Measurements from ENCODE around the gene KCNIP1.

KCNIP1 gene

GRCh38 chr5:170559296-170559695, 55.5 kb downstream of the KCNIP1 start:
- no peak for DNase-seq (ENCODE audit: insufficient read length, low spot score)
- FAIRE-seq, result no peak

DNA sequence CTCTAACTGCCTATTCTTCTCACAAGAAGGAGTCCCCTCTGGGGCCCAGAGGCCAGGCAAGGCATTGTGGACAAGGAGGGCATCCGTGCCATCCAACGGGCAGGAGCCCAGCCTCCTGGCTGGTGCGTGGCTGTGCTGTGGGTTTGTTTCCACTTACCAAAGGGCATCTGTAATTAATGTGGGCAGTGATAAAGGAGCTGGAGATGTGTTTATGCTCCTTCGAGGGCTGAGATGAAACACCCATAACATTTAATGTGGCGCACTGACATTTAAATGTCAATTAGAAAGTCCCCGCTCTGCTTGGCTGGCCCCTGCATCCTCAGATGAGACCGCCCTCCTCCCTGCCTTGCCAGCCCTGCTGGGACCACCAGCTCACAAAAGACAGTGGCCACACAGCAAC, 57.1 kb downstream of the KCNIP1 start:
- no peak for FAIRE-seq
- DNase-seq (ENCODE audit: insufficient read length, low spot score), result no peak

DNA sequence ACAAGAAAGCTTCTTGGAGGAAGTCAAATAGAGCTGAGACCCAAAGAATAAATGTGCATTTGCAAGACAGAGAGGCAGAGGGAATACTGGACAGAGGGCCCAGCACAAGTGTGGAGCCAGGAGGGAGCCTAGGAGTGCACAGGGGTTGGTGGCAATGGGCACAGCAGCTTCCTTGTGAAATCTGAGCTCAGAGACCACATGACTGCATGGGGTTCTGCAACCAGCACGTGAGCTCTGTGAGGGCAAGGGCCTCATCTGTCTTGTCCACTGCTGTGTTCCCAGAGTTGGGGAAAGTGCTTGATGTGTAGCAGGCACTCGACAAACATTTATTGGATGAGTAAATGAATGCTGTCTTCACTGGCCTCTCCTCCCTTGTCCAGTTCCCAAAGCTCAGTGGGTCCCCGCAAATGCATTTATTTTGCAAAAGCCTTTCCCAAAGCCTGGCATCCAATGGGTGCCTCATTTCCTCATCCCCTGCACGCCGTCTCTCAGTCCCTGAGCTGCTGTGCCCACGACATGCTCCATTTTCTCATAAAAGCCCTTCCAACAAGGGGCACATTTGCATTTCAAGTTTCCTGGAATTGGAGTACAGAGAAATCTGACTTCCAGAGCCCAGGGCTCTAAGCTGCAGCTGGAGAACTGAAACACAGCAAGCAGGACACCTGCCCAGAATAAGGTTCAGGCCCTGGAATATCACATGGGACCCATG, 58.5 kb downstream of the KCNIP1 start:
- DNase-seq (ENCODE audit: insufficient read length, low spot score) (no peak), FAIRE-seq (no peak)

- no peak for FAIRE-seq
- DNase-seq (ENCODE audit: insufficient read length, low spot score), result no peak
Measured at GRCh38 chr5:170562875-170563228, 59.0 kb downstream of the KCNIP1 start.

DNA sequence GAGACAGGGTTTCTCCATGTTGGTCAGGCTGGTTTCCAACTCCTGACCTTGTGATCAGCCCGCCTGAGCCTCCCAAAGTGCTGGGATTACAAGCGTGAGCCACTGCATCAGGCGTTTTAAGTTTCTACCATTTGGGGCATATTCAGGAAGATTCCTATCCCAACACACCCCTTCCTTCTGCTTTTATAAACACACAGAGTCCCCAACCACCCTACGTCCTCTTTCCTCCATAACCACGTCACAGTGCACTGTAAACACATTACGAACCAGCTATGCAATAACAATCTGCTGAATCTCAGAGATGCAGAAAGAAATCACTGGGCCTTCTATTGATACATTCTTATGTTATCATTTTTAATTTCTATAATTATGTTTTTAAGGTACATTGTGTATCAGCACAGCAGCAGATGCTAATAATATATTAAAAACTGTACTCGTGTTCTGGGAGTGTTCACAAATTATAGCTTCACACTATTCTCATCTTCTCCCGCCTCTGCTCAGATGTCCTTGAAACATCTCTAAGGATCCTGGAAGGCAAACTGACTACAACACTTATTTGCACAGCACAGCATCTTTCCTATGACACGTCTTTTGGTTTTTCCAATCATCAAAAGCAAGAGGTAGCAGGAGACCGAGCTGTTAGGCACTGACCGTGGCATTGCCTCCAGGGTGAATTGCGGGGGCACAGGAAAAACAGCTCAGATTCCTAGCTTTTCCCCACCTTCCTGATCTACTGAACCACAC, 60.2 kb downstream of the KCNIP1 start:
- no peak for FAIRE-seq

DNA sequence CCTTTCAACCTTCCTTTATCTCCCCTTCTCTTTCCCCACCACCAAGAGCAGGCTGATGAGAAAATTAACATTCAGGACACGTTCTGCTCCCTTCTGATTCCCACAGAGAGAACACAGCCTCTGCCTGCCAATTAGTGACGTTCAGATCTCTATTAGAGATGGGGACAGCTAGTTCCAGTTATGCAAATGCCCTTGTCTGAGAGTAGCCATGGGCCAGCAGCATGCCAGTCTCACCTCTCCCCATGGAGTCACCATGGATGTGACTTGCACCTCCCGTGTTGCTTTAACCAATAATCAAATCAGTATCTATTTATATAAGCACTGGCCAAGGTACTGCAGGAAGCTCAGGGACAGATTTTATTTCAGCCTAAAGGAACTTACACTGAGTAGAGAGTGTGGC, 61.3 kb downstream of the KCNIP1 start:
- FAIRE-seq (no peak), DNase-seq (ENCODE audit: insufficient read length, low spot score) (no peak)

More for the DNA sequence above, 60.2 kb downstream of the KCNIP1 start:
- DNase-seq (ENCODE audit: insufficient read length, low spot score), result no peak

GRCh38 chr5:170569101-170569500, 65.3 kb downstream of the KCNIP1 start:
- FAIRE-seq (no peak), DNase-seq (ENCODE audit: insufficient read length, low spot score) (no peak)

GRCh38 chr5:170570476-170570875, 66.7 kb downstream of the KCNIP1 start:
- no peak for FAIRE-seq
- no peak for DNase-seq (ENCODE audit: insufficient read length, low spot score)

GRCh38 chr5:170571281-170571731, 67.5 kb downstream of the KCNIP1 start:
- DNase-seq (ENCODE audit: insufficient read length, low spot score) (peak; percentile 86), FAIRE-seq (peak; percentile 76)

GRCh38 chr5:170571875-170572852, 68.3 kb downstream of the KCNIP1 start:
- FAIRE-seq, result no peak

GRCh38 chr5:170573114-170573513, 69.3 kb downstream of the KCNIP1 start:
- FAIRE-seq (no peak), DNase-seq (ENCODE audit: insufficient read length, low spot score) (no peak)

More at GRCh38 chr5:170571875-170572852, 68.3 kb downstream of the KCNIP1 start:
- no peak for DNase-seq (ENCODE audit: insufficient read length, low spot score)

DNA sequence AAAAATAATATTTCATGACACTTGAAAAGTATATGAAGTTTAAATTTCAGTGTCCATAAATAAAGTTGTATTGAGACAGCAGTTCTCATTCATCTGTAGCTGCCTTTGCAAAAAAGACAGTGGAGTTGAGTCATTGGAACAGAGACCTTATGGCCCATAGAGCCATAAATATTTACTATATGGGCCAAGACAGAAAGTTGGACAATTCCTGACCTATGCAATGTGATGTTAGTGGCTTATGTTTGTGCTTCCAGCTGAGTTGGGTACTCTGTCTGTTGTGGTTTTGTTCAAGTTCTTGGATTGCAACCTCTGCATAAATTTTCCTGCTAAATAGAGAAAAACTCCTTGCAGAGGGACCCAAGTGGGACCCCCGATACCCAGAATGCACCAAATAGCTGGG, 69.8 kb downstream of the KCNIP1 start:
- DNase-seq (ENCODE audit: insufficient read length, low spot score) (no peak), FAIRE-seq (no peak)

DNA sequence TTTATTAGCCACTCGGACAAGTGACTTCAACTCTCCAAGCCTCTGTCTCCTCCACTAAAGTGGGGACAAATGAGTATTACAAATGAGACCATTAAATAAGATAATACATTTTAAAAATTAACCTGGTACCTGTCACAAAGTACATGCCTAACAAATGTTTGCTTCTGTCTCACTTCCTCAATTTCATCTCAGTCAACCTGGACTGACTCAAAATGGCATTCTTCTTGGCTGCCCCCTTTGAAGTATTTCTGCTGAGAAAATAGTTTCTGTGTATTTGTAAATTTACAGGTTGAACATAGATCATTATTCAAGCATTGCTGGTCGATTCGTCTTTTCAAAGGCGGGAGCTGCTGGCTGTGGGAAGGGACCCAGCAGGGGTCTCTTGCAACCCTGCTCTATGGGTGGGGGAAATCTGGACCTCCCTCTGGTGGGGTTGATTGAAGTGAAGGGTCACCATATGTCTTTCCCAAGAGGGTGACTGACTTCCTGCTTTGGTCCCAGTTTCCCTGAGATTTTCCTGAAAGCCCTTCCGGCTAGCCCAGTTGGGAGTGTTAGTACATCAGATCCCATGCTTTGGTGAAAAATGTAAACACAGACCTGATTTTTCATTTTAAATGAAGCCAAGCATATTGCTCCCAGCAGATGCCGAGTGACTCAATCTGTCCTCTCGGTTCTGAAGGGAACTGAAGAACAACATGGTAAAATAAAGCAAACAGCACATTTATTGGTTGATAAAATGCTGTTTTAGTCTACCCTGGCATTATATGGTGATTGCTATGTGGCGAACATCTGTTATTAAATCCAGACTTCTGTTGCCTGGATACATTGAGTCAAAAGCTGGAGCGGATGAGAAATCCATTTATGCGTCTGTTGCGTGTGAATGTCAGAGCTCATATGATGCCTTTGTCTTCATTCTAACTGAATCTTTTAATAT, 73.0 kb downstream of the KCNIP1 start:
- no peak for FAIRE-seq
- DNase-seq (ENCODE audit: insufficient read length, low spot score), result no peak

DNA sequence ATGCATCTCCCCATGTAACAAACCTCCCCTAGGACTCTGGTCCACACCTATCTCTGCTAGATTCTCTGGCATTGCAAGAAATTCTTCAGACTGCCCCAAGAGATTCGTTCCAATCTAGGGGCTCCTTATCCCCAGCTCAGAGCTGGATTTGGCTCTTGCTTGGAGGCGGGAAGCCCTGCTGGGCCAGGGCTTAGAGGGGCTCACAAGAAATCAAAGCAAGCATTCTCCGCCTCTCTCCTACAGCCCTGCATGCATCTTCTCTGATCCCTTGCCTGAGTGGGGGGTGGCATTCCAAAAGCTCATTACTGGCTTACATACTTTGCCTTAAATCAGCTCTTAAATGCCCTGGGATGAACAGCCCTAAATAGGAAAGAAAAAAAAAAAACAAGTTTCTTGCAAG, 75.8 kb downstream of the KCNIP1 start:
- no peak for FAIRE-seq

DNA sequence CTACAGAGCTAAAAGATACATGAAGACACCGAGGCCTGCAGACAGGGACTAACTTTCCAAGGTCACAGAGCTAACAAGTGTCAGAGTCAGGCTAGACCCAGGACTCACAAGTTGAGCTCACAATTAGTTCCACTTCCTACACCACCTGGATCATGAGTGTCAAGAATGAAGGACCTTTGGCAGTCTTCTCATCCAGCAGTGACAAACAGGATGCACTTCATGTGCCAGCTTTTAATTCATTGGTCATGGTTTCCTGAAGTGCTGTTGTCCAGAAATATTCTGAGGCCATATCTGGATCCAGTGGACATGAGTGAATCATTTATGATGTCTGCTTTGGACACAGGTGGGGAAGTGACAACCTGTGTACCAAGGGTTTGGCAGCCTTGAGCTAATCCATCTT, 77.4 kb downstream of the KCNIP1 start:
- FAIRE-seq, result no peak

More for the DNA sequence above, 75.8 kb downstream of the KCNIP1 start:
- DNase-seq (ENCODE audit: insufficient read length, low spot score), result no peak

GRCh38 chr5:170582644-170583330, 79.0 kb downstream of the KCNIP1 start:
- FAIRE-seq (no peak), DNase-seq (ENCODE audit: insufficient read length, low spot score) (no peak)

More for the DNA sequence above, 77.4 kb downstream of the KCNIP1 start:
- DNase-seq (ENCODE audit: insufficient read length, low spot score), result no peak

DNA sequence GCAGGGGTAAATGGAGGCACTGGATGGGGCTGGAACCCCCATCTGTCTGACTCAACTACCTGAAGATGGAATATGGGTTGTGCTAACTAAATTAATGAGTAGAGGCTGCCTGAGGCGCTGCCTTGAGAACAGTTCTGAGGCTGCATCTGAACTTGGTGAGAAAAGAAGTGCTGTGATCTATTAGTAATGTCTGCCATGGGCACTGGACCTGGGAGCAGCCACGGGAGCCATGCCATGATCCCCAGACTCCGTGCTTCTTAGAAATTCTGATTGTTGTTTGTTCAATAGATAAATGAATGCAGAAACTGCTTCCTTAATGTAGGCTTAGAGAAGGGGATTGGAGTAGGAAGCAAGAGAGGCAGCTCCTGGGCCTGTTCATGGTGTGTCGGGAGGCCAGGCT, 80.2 kb downstream of the KCNIP1 start:
- no peak for FAIRE-seq
- DNase-seq (ENCODE audit: insufficient read length, low spot score), result no peak

- FAIRE-seq (no peak), DNase-seq (ENCODE audit: insufficient read length, low spot score) (no peak)
Measured at GRCh38 chr5:170584450-170585058, 80.7 kb downstream of the KCNIP1 start.
